HG03039 (cell line): ENCODE data around the gene EPB41L2.
"Not testable (repeated sequence)": the region's sequence is repeated elsewhere in the genome, so short reads cannot be mapped to it uniquely, and the experiment has no call there.

Experiments
- ATAC-seq: cut with Tn5 transposase; IDR thresholded peaks from one replicate; pipeline ENCODE4 v1.9.1; 2021; ENCODE audit warnings: mild to moderate bottlenecking, moderate library complexity; ENCODE audit not compliant: unreplicated experiment

Gene EPB41L2

GRCh38 chr6:130824978-130825694 is 237.9 kb downstream of the EPB41L2 start:
- ATAC-seq: no peak

GRCh38 chr6:130822736-130823135 is 240.3 kb downstream of the EPB41L2 start:
- ATAC-seq: no peak

GRCh38 chr6:130815200-130816071 is 247.6 kb downstream of the EPB41L2 start:
- ATAC-seq: no peak

GRCh38 chr6:130814506-130814905 is 248.5 kb downstream of the EPB41L2 start:
- no peak for ATAC-seq

GRCh38 chr6:130811932-130812331 is 251.1 kb downstream of the EPB41L2 start:
- no peak for ATAC-seq

- ATAC-seq: no peak
Observed at GRCh38 chr6:130810307-130811030, 252.6 kb downstream of the EPB41L2 start.

GRCh38 chr6:130801368-130801767 is 261.7 kb downstream of the EPB41L2 start:
- ATAC-seq: not testable (repeated sequence)

GRCh38 chr6:130797061-130797460 is 266.0 kb downstream of the EPB41L2 start:
- no peak for ATAC-seq

GRCh38 chr6:130796313-130796905 is 266.6 kb downstream of the EPB41L2 start:
- no peak for ATAC-seq

GRCh38 chr6:130794738-130795137 is 268.3 kb downstream of the EPB41L2 start:
- no peak for ATAC-seq

GRCh38 chr6:130794010-130794697 is 268.9 kb downstream of the EPB41L2 start:
- ATAC-seq: no peak
